KMS-11 (cell line): Measurements from ENCODE around the gene ADSS1.

ENCODE experiments used
- H2AFZ ChIP-seq: fragments of 200-600 bp; sonication (generic); 2 replicates; pipeline ENCODE4 v1.6.1; 2016; ENCODE audit warnings: antibody characterized with exemption, mixed run types, low read depth
- H3K27ac ChIP-seq: fragments of 200-600 bp; sonication (generic); 2 replicates; pipeline ENCODE4 v1.6.1; 2016; ENCODE audit warnings: mild to moderate bottlenecking, mixed run types
- H3K27me3 ChIP-seq: fragments of 200-600 bp; sonication (generic); 2 replicates; pipeline ENCODE4 v1.6.1; 2017; ENCODE audit warnings: mild to moderate bottlenecking, low read depth, mixed run types, moderate library complexity; ENCODE audit not compliant: insufficient read depth
- H3K36me3 ChIP-seq: fragments of 200-600 bp; sonication (generic); 2 replicates; pipeline ENCODE4 v1.6.1; 2017; ENCODE audit warnings: mild to moderate bottlenecking, mixed run types; ENCODE audit not compliant: insufficient read depth
- H3K4me1 ChIP-seq: fragments of 200-600 bp; sonication (generic); 2 replicates; pipeline ENCODE4 v1.6.1; 2016; ENCODE audit warnings: mild to moderate bottlenecking, low read depth, mixed run types; ENCODE audit not compliant: poor library complexity, severe bottlenecking
- H3K4me2 ChIP-seq: fragments of 200-600 bp; sonication (generic); 2 replicates; pipeline ENCODE4 v1.7.0; 2016; ENCODE audit warnings: mild to moderate bottlenecking, mixed run types
- H3K4me3 ChIP-seq: fragments of 200-600 bp; sonication (generic); IDR thresholded peaks from 2 replicates; pipeline ENCODE4 v1.6.1; 2017; ENCODE audit warnings: low read depth, low read length, mixed read lengths; ENCODE audit not compliant: insufficient read depth
- H3K79me2 ChIP-seq: fragments of 200-600 bp; sonication (generic); 2 replicates; pipeline ENCODE4 v1.6.1; 2016; ENCODE audit warnings: low read depth, mixed run types; ENCODE audit not compliant: insufficient read depth
- H3K9ac ChIP-seq: fragments of 200-600 bp; sonication (generic); 2 replicates; pipeline ENCODE4 v1.6.1; 2016; ENCODE audit warnings: mild to moderate bottlenecking, mixed run types
- H4K20me1 ChIP-seq: fragments of 200-600 bp; sonication (generic); 2 replicates; pipeline ENCODE4 v1.6.1; 2016; ENCODE audit warnings: mild to moderate bottlenecking, mixed run types; ENCODE audit not compliant: insufficient read depth
- TF ChIP-seq, protein P1 (sequence below): fragments of 200-600 bp; sonication (generic); conservative IDR thresholded peaks from 2 replicates; pipeline ENCODE4 v1.6.1; 2017; ENCODE audit warnings: low read depth, mild to moderate bottlenecking, antibody characterized with exemption, low read length, moderate library complexity, mixed read lengths

ADSS1 gene

DNA sequence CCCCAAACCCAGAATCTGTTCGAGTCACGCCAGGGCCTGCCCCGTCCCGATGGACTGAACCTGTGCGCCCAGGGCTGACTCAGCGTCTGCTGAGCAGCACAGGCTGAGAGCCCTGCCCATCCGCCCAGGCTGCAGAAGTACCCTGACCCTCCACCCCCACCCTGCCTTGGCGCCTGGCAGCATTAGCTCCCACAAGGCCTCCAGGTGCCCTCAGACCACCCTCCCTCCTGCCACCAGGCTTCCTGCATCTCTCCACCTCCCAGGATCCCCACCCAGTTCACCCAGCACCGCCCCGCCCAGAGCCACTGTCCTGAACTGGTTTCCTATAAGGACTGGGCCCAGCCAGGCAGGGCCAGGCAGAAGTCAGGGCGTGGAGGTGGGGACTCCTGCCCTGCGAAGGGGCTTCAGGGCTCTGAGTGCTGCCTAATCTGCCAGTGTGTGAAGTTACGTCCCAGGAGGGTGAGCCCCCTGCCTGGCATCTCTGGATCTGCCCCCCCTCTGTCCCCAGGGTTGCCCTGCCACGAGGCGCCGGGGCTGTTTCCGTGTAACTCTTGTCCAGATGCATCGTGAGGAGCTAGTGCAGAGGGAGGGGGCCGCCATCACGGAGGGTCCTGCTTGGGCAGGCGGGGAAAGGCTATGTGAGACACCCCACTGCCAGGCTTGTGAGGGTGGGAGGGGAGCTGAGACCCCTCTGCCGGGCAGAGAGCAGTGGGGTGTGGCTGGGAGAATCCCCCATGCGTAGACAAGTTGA, 9.1 kb downstream of the ADSS1 start:
- no peak overlapping the region for H3K4me2 ChIP-seq
- peaks cover 16% of the 10 kb centered on the region for H3K27me3 ChIP-seq
- no peaks in the 10 kb centered on the region for H4K20me1 ChIP-seq
- no peak overlapping the region for H2AFZ ChIP-seq
- H3K27ac ChIP-seq = no peak overlapping the region
- H3K36me3 ChIP-seq = no peaks in the 10 kb centered on the region
- H3K79me2 ChIP-seq = no peaks in the 10 kb centered on the region
- TF ChIP-seq, protein P1, sequence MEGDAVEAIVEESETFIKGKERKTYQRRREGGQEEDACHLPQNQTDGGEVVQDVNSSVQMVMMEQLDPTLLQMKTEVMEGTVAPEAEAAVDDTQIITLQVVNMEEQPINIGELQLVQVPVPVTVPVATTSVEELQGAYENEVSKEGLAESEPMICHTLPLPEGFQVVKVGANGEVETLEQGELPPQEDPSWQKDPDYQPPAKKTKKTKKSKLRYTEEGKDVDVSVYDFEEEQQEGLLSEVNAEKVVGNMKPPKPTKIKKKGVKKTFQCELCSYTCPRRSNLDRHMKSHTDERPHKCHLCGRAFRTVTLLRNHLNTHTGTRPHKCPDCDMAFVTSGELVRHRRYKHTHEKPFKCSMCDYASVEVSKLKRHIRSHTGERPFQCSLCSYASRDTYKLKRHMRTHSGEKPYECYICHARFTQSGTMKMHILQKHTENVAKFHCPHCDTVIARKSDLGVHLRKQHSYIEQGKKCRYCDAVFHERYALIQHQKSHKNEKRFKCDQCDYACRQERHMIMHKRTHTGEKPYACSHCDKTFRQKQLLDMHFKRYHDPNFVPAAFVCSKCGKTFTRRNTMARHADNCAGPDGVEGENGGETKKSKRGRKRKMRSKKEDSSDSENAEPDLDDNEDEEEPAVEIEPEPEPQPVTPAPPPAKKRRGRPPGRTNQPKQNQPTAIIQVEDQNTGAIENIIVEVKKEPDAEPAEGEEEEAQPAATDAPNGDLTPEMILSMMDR = no peak
- H3K4me1 ChIP-seq = no peaks in the 10 kb centered on the region
- H3K4me3 ChIP-seq = no peak overlapping the region
- H3K9ac ChIP-seq = no peak overlapping the region

DNA sequence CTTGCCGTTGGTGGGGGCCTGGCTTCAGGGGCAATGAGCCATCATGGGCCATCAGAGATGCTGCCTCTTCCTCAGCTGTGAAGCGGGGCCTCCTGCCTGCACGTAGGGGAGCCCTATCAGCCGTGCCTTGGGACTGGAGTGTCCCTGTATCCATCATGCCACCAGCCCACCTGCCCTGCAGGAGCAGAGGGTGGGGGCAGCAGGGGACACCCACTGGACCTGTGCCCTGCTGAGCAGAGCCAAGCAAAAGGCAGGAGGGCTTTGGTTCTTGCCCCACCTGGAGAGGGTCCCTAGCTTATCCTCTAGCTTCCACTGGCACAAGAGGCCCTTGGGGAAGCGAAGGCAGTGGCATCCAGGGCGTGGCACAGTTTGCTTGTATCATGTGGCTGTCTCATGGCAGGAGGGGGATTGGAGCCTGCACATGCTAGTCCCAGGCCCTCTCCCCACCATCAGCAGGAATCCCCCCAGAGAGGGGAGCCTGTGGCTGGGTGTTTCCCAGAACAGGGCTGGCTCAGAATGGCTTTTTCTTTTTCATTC, 10.1 kb downstream of the ADSS1 start:
- Histone ChIP-seq H3K4me3 (no peak overlapping the region), H2AFZ (no peak overlapping the region), H3K9ac (no peak overlapping the region), H4K20me1 (no peaks in the 10 kb centered on the region), H3K27me3 (peaks cover 16% of the 10 kb centered on the region), H3K36me3 (no peaks in the 10 kb centered on the region), H3K79me2 (no peaks in the 10 kb centered on the region), H3K4me1 (no peaks in the 10 kb centered on the region), H3K27ac (no peak overlapping the region), H3K4me2 (no peak overlapping the region)
- TF ChIP-seq, protein P1 = no peak

DNA sequence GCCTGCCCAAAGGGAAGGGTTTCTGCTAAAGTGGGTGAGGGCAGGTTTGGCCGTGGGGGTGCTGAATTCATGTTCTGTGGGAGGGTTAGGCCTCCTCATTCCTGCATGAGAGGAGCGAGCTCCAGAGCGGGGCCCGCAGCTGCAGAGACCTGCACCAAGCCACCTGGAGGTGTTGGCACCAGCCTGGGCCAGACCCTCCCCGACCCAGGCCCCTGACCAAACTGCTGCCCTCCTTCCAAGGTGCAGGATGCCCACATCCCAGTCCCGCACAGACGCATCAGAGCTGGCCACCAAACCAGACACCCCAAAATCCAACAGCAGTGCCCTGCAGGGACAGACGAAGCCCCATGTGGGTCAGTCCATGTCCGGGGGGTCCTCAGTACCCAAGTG, 10.6 kb downstream of the ADSS1 start:
- Histone ChIP-seq H3K4me3 (no peak overlapping the region), H3K9ac (no peak overlapping the region), H3K79me2 (no peaks in the 10 kb centered on the region), H3K27ac (no peak overlapping the region), H2AFZ (no peak overlapping the region), H3K4me1 (no peaks in the 10 kb centered on the region), H4K20me1 (no peaks in the 10 kb centered on the region), H3K36me3 (no peaks in the 10 kb centered on the region), H3K27me3 (peaks cover 17% of the 10 kb centered on the region), H3K4me2 (no peak overlapping the region)
- TF ChIP-seq, protein P1 = no peak

- Histone ChIP-seq H2AFZ (no peak overlapping the region), H3K79me2 (no peaks in the 10 kb centered on the region), H3K4me3 (no peak overlapping the region), H3K9ac (no peak overlapping the region), H3K27ac (no peak overlapping the region), H3K4me2 (no peak overlapping the region), H4K20me1 (no peaks in the 10 kb centered on the region), H3K36me3 (no peaks in the 10 kb centered on the region), H3K4me1 (no peaks in the 10 kb centered on the region), H3K27me3 (peaks cover 19% of the 10 kb centered on the region)
- TF ChIP-seq, protein P1 = no peak
Observed at GRCh38 chr14:104734991-104735779, 11.2 kb downstream of the ADSS1 start.
